Ovary (tissue), 9 donors: Measurements from ENCODE around the gene COL4A1. TPM values are rescaled to one million over a fixed set of nuclear protein-coding genes. Genes with fewer than 3 reads are reported as not detected.
A peak's percentile ranks its signal among the peaks of the same experiment; 100 is the strongest.

Source experiments
- DNase-seq, 5 donors: peaks; one replicate each; pipeline ENCODE4 v3.0.0-alpha.2; 2019 to 2020
- H3K27ac ChIP-seq, 2 donors: fragments of 200-600 bp; one replicate each; pipeline versions ENCODE4 v1.5.1 to v1.8.0; 2019 to 2022
- H3K27me3 ChIP-seq: fragments of 200-600 bp; one replicate; pipeline ENCODE4 v1.8.0; 2022
- H3K36me3 ChIP-seq: fragments of 200-600 bp; sonication (generic); one replicate; pipeline ENCODE4 v1.5.1; 2019
- H3K4me1 ChIP-seq: one replicate; pipeline ENCODE4 v1.8.1; 2013; ENCODE audit warnings: mild to moderate bottlenecking, moderate library complexity; ENCODE audit not compliant: insufficient read depth
- H3K4me3 ChIP-seq: fragments of 200-600 bp; sonication (generic); one replicate; pipeline ENCODE4 v1.5.1; 2017
- H3K9me3 ChIP-seq, 2 donors: fragments of 200-600 bp in 1 of 2; sonication (generic) in 1 of 2; one replicate each; pipeline versions ENCODE4 v1.5.1 to v1.8.1; 2013 to 2019; ENCODE audit warnings: mild to moderate bottlenecking in 1 of 2, moderate library complexity in 1 of 2
- CTCF ChIP-seq, 3 donors: fragments of 450-650 bp in 2 of 3; fragments of 200-600 bp in 1 of 3; IDR thresholded peaks; one replicate each; pipeline versions ENCODE4 v1.5.1 to v1.8.0; 2016 to 2022; ENCODE audit warnings: antibody characterized with exemption in 3 of 3, mild to moderate bottlenecking in 1 of 3
- EP300 ChIP-seq: sonication (generic); formaldehyde crosslinking; IDR thresholded peaks from one replicate; pipeline ENCODE4 v1.6.1; 2017; ENCODE audit warnings: antibody characterized with exemption
- POLR2A ChIP-seq: fragments of 450-650 bp; IDR thresholded peaks from one replicate; pipeline ENCODE4 v1.6.1; 2017; ENCODE audit warnings: antibody characterized with exemption, mild to moderate bottlenecking, moderate library complexity
- WGBS, 3 donors: extraction: QIAGEN DNeasy Blood & Tissue Kit in 1 of 3; methylation state at CpG; one replicate each; pipeline versions ENCODE4 v1.1.5 to v1.1.7; 2013 to 2017; 5-methylcytosine and 5-hydroxymethylcytosine counted together
- intact Hi-C, 4 donors: fragments of 100-400 bp; cut with DNase I; formaldehyde crosslinking; loops; one replicate each; pipeline versions ENCODE4 v1.11.0 to v1.15.1; 2022 to 2023
- polyA plus RNA-seq, 2 donors: library from polyadenylated mRNA; stranded (reverse); fragments of 200-250 nt in 1 of 2; fragments of 350-450 nt in 1 of 2; fragmentation: Illumina TruSeq in 1 of 2; extraction: RNeasy Lipid Tissue Mini Kit (QIAGEN cat#74804) in 1 of 2; gene quantifications; one replicate each; pipeline ENCODE4 v1.2.3, GENCODE V29; 2013 to 2014
- total RNA-seq, 7 donors: library from RNA; depleted of rRNA in 2 of 7; stranded (reverse); fragments of >200 nt in 2 of 7; fragmentation: NEBNext Ultra II Directional in 3 of 7; extraction: Animal tissue kit (Norgen Biotek cat#: 25700) in 3 of 7; gene quantifications; one replicate each; pipeline versions ENCODE4 v1.1.0 to v1.2.4, GENCODE V29; 2016 to 2023
- donor health status: DM: no; HTN: no; CAD: no; lungs with moderate emphysema.
- donor health status: DM: no; HTN: no; CAD: no.
- donor health status: Bipolar disorder and iron deficiency.
- donor health status: DM: yes; HTN: yes; CAD: no.
- donor health status: DM: no; HTN: no; CAD: no.
- donor health status: DM: yes; HTN: yes; CAD: no.

The COL4A1 gene
- total and polyA plus RNA-seq, 9 donors, result 42.3 to 421 (median 87.5) TPM

DNA sequence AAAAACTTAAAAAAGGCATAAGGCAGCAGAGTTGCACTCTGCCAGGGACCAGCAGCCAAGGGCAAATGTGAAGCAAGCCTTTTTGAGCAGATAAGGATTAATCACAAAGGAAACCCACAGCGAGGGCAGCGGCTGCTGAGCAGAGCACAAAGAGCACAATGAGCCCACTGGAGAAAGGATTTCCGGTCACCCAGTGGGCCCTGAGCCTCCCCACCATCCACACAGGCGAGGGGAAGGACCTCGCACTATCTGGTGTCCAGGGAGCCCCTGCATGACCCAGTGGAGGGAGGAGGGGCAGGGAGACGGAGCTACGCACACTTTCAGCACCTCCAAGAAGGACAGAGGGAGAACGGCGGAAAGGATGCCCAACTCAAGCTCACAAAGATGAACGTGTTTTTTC lies 40.0 kb downstream of the COL4A1 start:
- DNase-seq, result no peak
- 81 to 84% (median 81%) methylated on average over 10 of the region's 10 CpGs for WGBS, 3 donors
- H3K4me1 ChIP-seq, result peaks cover 19% of the 10 kb centered on the region

GRCh38 chr13:110266431-110266809 lies 40.5 kb downstream of the COL4A1 start:
- DNase-seq, result no peak
- H3K27me3 ChIP-seq, result no peaks in the 10 kb centered on the region
- 82 to 91% (median 89%) methylated on average over 8 of the region's 8 CpGs for WGBS, 3 donors
- no peak overlapping the region for H3K27ac ChIP-seq
- no peak overlapping the region for H3K4me3 ChIP-seq
- intact Hi-C loops, result no loop called here
- no peaks in the 10 kb centered on the region for H3K9me3 ChIP-seq
- H3K4me1 ChIP-seq, result peaks cover 24% of the 10 kb centered on the region
- TF ChIP-seq CTCF (IDR thresholded peaks at IDR 0.05) (no peak), POLR2A (no peak), EP300 (no peak)
- H3K36me3 ChIP-seq, result no peaks in the 10 kb centered on the region

More for the DNA sequence above, 40.0 kb downstream of the COL4A1 start:
- no peak for TF ChIP-seq CTCF (IDR thresholded peaks at IDR 0.05)
- TF ChIP-seq POLR2A, result no peak
- no peak for TF ChIP-seq EP300
- Histone ChIP-seq H3K9me3 (no peaks in the 10 kb centered on the region), H3K27ac (no peak overlapping the region), H3K4me3 (no peak overlapping the region), H3K27me3 (no peaks in the 10 kb centered on the region), H3K36me3 (no peaks in the 10 kb centered on the region)
- intact Hi-C loops, result no loop called here

- no peak overlapping the region for H3K4me3 ChIP-seq
- no peak for DNase-seq
- H3K27ac ChIP-seq, result no peak overlapping the region
- intact Hi-C loops, result no loop called here
- 77 to 85% (median 83%) methylated on average over 38 of the region's 38 CpGs for WGBS, 3 donors
- peaks cover 26% of the 10 kb centered on the region for H3K4me1 ChIP-seq
- no peaks in the 10 kb centered on the region for H3K27me3 ChIP-seq
- no peaks in the 10 kb centered on the region for H3K36me3 ChIP-seq
- TF ChIP-seq POLR2A (no peak), CTCF (IDR thresholded peaks at IDR 0.05) (no peak), EP300 (no peak)
- no peaks in the 10 kb centered on the region for H3K9me3 ChIP-seq
Observed at GRCh38 chr13:110265682-110266430, 41.1 kb downstream of the COL4A1 start.

- H3K4me1 ChIP-seq, result peaks cover 26% of the 10 kb centered on the region
- DNase-seq, result no peak
- no peaks in the 10 kb centered on the region for H3K36me3 ChIP-seq
- H3K27ac ChIP-seq, result peak overlapping the region in 1 of 2 donors; percentile 51
- no peak overlapping the region for H3K4me3 ChIP-seq
- H3K9me3 ChIP-seq, result no peaks in the 10 kb centered on the region
- intact Hi-C loops, result no loop called here
- TF ChIP-seq CTCF (IDR thresholded peaks at IDR 0.05) (no peak), EP300 (no peak), POLR2A (no peak)
- 80 to 94% (median 93%) methylated on average over 6 of the region's 6 CpGs for WGBS, 3 donors
- H3K27me3 ChIP-seq, result no peaks in the 10 kb centered on the region
Observed at GRCh38 chr13:110265341-110265681, 41.6 kb downstream of the COL4A1 start.
